AG10803 (cell line): ENCODE measurements around the gene ARID1B.

Source experiments
- DNase-seq: peaks from one replicate; pipeline ENCODE4 v3.0.0; 2010; ENCODE audit warnings: low read depth
- H3K4me3 ChIP-seq: 2 replicates; pipeline ENCODE4 v1.5.1; 2011; ENCODE audit warnings: mild to moderate bottlenecking, low read length, control low read depth
- CTCF ChIP-seq: conservative IDR thresholded peaks from 2 replicates; pipeline ENCODE4 v1.5.1; 2011; ENCODE audit warnings: mild to moderate bottlenecking, low read length, control low read depth, inconsistent platforms

The ARID1B gene

GRCh38 chr6:157025437-157025836 is 248.3 kb downstream of the ARID1B start:
- no peak for TF ChIP-seq CTCF
- DNase-seq: no peak

GRCh38 chr6:157029980-157030690 is 253.0 kb downstream of the ARID1B start:
- peak; percentile 20 for DNase-seq
- TF ChIP-seq CTCF: no peak
- H3K4me3 ChIP-seq: no peak overlapping the region

More at GRCh38 chr6:157025437-157025836, 248.3 kb downstream of the ARID1B start:
- no peak overlapping the region for H3K4me3 ChIP-seq

- DNase-seq: no peak
- no peak for TF ChIP-seq CTCF
- H3K4me3 ChIP-seq: no peak overlapping the region
Observed at GRCh38 chr6:157030755-157031154, 253.6 kb downstream of the ARID1B start.

- H3K4me3 ChIP-seq: peak overlapping the region; percentile 64
- DNase-seq: no peak
- no peak for TF ChIP-seq CTCF
Observed at GRCh38 chr6:157032923-157033322, 255.7 kb downstream of the ARID1B start.

GRCh38 chr6:157033428-157034140 is 256.4 kb downstream of the ARID1B start:
- H3K4me3 ChIP-seq: peak overlapping the region; percentile 64
- TF ChIP-seq CTCF: no peak
- DNase-seq: no peak

- no peak overlapping the region for H3K4me3 ChIP-seq
- DNase-seq: peak; percentile 66
- peak; percentile 79 for TF ChIP-seq CTCF
Observed at GRCh38 chr6:157034436-157035230, 257.5 kb downstream of the ARID1B start.
